Stimulated activated CD4-positive, alpha-beta T cell treated with anti-CD3 and anti-CD28 coated beads, Interleukin-12 subunit alpha, Interleukin-12 subunit beta, amount 100 ng/mL, for 48 hours (primary cell): ENCODE measurements around the gene VGLL4.

Experiments
- DNase-seq, 3 donors: peaks; one replicate each; pipeline ENCODE4 v3.0.0-alpha.2; 2020; ENCODE audit warnings: low read depth in 2 of 3, low spot score in 1 of 3

VGLL4 gene

DNA sequence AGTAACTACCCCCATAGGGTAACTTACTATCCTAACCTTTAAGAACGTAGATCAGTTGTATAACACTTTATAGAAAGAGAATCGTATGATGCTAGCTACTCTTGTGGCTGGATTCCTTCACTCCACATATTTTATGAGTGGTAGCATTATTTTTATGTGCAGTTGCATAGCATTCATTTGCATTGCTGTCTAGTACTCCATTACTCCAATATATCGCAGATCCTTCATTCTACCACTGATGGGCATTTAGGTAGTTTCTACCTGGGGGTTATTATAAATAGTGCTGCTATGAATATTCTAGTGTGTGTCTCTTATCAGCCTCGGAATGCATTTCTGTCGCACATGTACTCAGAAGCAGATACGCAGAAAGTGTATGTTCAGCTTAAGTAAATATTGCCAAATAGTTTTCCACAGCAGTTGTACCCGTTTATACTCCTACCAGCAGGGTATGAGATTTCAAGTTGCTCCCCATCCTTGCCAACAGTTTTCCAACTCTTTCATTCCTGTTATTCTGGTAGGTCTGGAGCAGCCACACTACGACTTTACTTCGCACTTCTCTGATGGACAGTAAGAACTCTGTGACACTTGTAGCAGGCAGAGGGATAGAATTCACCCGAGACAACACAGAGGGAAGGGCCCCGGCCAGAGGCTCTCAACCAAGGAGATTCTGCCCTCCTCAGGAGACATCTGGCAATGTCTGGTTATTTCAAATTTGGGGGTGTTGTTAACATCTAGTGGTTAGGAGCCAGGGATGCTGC, 9.8 kb upstream of the VGLL4 start:
- DNase-seq, result no peak

- no peak for DNase-seq
Measured at GRCh38 chr3:11651900-11652299, 8.2 kb upstream of the VGLL4 start.

DNA sequence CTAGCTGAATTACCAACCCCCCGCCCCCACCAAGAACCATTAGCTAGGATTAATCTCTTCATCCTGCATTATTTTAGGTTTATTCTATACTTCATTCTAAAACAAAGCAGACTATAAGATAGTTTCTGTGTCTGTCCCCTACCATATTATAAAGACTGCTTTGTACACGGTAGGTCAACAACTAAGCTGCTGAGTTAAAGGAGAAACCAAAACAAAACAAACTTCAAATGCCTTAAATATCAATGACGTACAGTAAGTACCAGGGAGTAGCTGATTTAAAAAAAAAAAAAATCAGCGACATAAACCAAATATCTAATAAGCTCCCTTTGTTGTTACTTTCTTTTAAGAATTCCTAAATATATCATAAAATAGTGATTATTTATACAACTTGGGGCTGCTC, 7.8 kb upstream of the VGLL4 start:
- no peak for DNase-seq

GRCh38 chr3:11650391-11650790, 6.7 kb upstream of the VGLL4 start:
- DNase-seq, result no peak

- no peak for DNase-seq
Measured at GRCh38 chr3:11648735-11649134, 5.0 kb upstream of the VGLL4 start.

DNA sequence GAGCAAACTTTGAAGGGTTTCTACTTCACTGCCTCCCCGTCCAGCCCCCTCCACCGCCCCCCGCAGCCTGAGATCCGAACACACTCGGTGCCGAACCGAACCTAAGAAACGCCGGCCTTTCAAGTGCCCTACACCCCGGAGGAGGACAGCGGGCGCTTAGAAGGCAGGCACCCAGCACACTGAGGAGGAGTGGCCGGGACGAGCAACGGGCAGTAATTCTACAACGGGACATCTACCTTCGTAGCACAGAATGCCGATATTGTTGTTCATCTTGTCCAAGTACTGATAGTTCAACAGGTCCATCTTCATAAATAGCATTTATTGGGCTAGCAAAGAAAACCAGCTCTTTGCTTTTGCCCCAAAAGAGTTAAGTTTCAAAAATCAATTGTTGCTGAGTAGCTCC, 513 bp downstream of the VGLL4 start:
- DNase-seq, result no peak

GRCh38 chr3:11642431-11643191, 1.1 kb downstream of the VGLL4 start:
- DNase-seq, result peak; percentile 48 to 61 (median 54)

GRCh38 chr3:11641683-11642430, 1.9 kb downstream of the VGLL4 start:
- no peak for DNase-seq

- no peak for DNase-seq
Measured at GRCh38 chr3:11641316-11641682, 2.4 kb downstream of the VGLL4 start.

DNA sequence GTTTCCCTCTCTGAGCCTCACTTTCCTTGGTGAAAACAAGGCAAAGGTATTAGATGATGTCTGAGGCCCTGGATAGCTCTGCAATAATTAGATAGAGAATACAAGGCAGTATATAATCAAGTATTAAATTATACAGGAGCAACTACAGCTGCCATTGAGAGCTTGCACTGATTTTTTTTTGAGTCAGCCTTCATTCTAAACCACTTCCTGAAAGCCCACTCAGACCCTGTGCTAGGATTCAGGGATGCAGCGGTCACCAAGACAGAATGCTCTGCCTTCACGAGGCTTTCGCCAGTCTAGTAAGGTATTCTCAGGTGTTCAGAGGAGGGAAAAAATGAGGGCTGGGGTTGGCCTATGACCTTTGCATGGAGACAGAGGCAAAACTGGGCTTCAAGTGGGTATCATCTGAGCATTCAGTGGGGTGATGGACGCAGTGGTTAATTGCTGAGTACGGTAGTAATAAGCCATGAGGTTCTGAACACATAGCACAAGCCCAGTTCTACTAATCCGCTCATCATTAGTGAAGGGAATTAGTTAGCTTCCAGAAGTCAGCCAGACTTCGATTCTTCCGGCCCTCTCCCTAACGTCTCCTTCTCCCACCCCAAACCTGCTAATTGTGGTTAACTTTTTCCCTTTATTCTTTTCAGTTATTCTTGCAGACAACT, 3.6 kb downstream of the VGLL4 start:
- DNase-seq, result no peak

DNA sequence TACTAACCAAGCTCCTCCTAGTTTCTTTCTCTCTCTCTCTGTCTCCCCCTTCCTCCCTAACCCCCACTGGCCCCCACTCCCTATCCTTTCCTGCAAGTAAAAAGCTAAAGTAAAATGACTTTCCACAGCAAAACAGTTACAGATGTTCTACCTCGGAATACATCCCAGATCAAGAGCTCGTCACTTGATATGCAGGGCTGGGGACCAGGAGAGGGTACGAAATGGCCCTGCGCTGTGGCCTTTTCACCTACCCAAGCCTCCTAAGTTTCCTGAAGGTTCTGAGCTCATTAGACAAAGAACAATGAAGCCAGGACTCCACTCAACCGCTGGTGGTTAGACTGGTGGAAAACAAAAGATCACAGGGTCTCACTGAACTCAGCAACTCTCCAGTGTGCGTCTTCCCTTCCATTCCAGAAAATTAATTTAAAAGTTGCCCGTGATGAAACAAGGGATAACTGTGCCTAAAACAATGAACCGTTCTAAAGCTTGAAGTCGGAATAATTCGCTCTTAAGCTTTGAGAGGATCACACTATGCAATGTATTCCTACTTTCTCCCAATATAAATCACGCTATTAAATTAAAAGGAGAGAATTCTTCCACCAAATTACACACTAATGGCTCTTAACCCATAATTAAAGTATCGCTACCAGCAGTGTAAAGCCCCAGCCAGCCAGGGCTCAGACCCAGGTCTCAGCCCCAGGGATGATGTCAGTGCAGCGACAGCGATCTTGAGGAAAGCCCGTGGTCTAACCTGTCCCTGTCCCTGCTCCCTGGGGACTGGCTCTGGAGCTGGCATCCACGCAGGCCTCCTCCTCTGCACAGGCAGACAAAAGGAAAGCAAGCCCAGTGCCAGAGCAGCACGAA, 5.0 kb downstream of the VGLL4 start:
- DNase-seq, result no peak

GRCh38 chr3:11637901-11638458, 5.7 kb downstream of the VGLL4 start:
- DNase-seq, result no peak

GRCh38 chr3:11636394-11636770, 7.3 kb downstream of the VGLL4 start:
- no peak for DNase-seq

DNA sequence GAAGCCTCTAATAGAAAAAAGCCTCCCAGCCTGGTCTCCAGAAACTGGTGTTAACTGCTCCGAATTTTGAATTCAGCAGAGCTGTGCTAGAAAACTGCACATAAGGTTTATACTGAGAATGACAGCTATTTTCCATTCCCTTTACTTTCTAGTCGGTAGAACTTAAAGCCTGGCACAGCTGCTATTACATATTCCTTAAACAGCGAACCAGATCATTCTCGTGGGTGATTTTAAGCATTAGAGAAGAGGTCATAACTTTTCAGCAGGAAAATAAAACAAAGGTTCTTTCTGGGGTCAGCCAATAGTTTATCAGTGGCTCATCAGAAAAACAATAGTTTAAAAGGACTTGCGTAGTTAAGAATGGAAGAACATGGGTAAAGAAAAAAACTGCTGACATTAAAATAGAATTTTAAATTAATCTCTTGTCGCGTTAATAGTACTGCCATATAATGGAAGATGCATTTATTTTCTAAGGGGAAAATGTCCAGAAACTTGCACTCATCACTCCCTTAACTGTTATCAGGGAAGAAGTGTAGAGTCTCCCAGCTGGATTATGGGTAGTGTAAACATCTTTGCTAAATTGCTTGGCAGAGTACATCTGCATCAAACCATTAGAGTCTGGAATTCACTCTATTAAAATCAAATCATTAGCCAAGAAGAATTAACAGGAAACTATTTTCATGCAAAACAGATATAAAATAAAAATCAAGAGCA, 7.9 kb downstream of the VGLL4 start:
- no peak for DNase-seq

- DNase-seq, result no peak
Measured at GRCh38 chr3:11634974-11635612, 8.6 kb downstream of the VGLL4 start.

GRCh38 chr3:11634081-11634635, 9.6 kb downstream of the VGLL4 start:
- DNase-seq, result no peak

DNA sequence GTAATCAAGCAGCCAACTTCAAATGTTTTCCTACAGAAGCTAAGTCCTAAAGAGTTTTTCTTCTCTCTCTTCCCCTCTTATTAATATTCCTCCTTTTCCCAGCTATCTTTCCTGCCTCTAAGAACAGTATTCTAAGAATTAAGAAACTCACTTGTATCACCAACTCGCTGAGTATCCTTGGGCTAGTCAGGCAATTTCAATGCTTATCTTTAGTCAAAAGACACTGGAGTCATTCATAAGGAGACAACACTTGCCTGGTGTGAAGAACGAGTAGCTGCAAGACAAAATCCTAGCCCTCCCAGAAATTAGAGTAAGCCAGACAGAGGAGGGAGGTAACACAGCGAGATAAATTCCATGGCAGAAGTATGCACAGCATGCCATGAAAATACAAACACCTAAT, 10.7 kb downstream of the VGLL4 start:
- no peak for DNase-seq

DNA sequence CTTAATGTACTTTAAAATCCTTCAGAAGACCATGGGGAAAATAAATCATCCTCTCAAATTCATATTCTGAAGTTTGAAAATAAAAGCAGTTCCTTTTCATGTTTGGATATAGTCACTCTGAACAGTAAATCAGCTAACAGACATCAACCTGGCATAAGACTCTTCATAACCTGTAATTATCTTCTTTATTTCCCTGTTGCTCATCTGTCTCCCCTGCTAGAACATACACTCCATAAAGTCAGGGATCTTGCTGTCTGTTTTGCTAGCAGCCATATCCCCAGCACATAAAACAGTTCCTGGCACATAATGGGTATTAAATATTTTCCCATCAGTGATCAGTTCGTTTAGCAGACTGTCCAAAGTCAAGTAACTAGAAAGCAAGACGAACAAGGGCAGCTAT, 11.2 kb downstream of the VGLL4 start:
- no peak for DNase-seq

- no peak for DNase-seq
Measured at GRCh38 chr3:11631820-11632219, 11.9 kb downstream of the VGLL4 start.
